ENCODE data around the gene S100A9. TPM values are rescaled to one million over a fixed set of nuclear protein-coding genes. Genes with fewer than 3 reads are reported as not detected.
A peak's percentile ranks its signal among the peaks of the same experiment; 100 is the strongest.

The S100A9 gene
- total and polyA plus RNA-seq, 2 of the 4 experiments (the other 2 are of a cell fraction) = not detected

DNA sequence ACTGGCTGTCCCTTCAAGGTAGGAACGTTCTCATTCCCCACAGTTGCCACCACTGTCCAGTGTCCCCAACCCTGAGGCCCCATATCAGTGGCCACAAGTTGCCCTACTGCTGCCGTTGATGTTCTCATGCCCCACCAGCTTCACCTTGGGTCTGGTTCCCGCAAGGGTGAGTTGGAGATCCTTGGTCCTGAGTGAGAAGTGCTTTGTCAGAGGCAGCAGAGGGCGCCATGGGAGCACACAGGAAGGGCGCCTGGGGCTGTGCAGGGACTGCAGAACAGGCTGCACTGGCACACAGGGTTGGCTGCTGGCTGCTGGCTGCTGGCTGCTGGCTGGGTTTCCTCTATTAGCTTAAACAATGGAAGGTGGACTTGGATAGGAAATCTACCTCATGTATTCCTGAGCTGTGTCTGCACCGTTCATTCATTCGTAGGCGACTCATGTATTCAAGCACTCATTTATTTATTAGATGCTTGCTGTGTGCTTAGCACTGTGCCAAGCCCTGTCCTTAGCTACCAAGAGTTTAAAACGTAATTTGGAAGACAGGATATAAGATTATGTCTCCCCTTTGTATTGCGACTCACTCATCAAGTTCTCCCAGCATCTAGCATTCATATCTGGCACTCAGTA is 2.1 kb upstream of the S100A9 start:
- no peak overlapping the region for H4K5ac ChIP-seq (ENCODE audit: low read depth, low read length)
- dilution Hi-C loops (cut with HindIII; ENCODE audit: low sequenced_read_pairs, unreplicated experiment) (no loop called here), in situ Hi-C loops (cut with MboI; ENCODE audit: low sequenced_read_pairs) (no loop called here), intact Hi-C loops (cut with micrococcal nuclease) (no loop called here)
- no peak overlapping the region for H3K56ac ChIP-seq (ENCODE audit: extremely low read depth, insufficient read depth, low read length)
- no peaks in the 10 kb centered on the region for H3K4me1 ChIP-seq (ENCODE audit: control insufficient read depth, insufficient read depth, low read length)
- H3K27ac ChIP-seq (ENCODE audit: insufficient read depth, low read length) = no peak overlapping the region
- no peaks in the 10 kb centered on the region for H3K9me3 ChIP-seq (ENCODE audit: control insufficient read depth, insufficient read depth, low read length)
- H4K20me1 ChIP-seq (ENCODE audit: insufficient read depth, low read length) = no peaks in the 10 kb centered on the region
- no peak overlapping the region for H3K23ac ChIP-seq (ENCODE audit: low read depth, low read length)
- H2BK5ac ChIP-seq (ENCODE audit: low read depth, low read length, poor library complexity, severe bottlenecking) = no peak overlapping the region
- WGBS, 2 experiments (ENCODE audit: extremely low coverage in 2 of 2, insufficient read length in 1 of 2) = 20% methylated on average over 2 of the region's 10 CpGs; no CpG with 5 or more reads in 1 of the 2 experiments
- H3K4me3 ChIP-seq (ENCODE audit: insufficient read depth, low read depth, low read length) = no peak overlapping the region
- no peak overlapping the region for H4K91ac ChIP-seq (ENCODE audit: insufficient read depth, low read depth, low read length)
- H3K9ac ChIP-seq (ENCODE audit: low read depth, low read length) = no peak overlapping the region
- ChIA-PET POLR2A (ENCODE audit: unreplicated experiment) (no interaction called here), CTCF (interaction anchor here (0.9 to 3.8 kb wide), 4 partner anchors 17 to 139 kb away, joined by 3 to 41 read pairs (median 4); no protein-coding TSS in a partner anchor)
- no peak overlapping the region for H3K4ac ChIP-seq (ENCODE audit: low read depth, low read length)
- H2AK9ac ChIP-seq (replicated peaks; ENCODE audit: low read depth, low read length, poor library complexity) = no peak overlapping the region
- no peak overlapping the region for H2AFZ ChIP-seq (replicated peaks; ENCODE audit: low read length, poor library complexity)
- TF ChIP-seq CTCF (conservative IDR thresholded peaks at IDR 0.05; ENCODE audit: low read depth, low read length) (peak; percentile 52), SMC3 (IDR thresholded peaks at IDR 0.05; ENCODE audit: low read depth, low read length) (peak; percentile 34; the same call in 1 of the 2 replicates), RAD21 (IDR thresholded peaks at IDR 0.05; ENCODE audit: low read length) (peak; percentile 54), ELK1 (IDR thresholded peaks at IDR 0.05; ENCODE audit: borderline replicate concordance, low read depth, low read length) (no peak), MAZ (IDR thresholded peaks at IDR 0.05; ENCODE audit: borderline replicate concordance, low read depth, low read length) (no peak)
- TF ChIP-seq, protein P1, sequence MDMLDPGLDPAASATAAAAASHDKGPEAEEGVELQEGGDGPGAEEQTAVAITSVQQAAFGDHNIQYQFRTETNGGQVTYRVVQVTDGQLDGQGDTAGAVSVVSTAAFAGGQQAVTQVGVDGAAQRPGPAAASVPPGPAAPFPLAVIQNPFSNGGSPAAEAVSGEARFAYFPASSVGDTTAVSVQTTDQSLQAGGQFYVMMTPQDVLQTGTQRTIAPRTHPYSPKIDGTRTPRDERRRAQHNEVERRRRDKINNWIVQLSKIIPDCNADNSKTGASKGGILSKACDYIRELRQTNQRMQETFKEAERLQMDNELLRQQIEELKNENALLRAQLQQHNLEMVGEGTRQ (IDR thresholded peaks at IDR 0.05; ENCODE audit: low read depth, low read length) = no peak
- ATAC-seq (ENCODE audit: low read depth) (peak; percentile 69), DNase-seq (peak; percentile 31)
- no peak overlapping the region for H2AK5ac ChIP-seq (ENCODE audit: low read depth, low read length)
- H3K9me1 ChIP-seq (ENCODE audit: insufficient read depth, low read length) = no peaks in the 10 kb centered on the region
- no peak overlapping the region for H4K8ac ChIP-seq (ENCODE audit: low read depth in 2 of 2, low read length in 2 of 2)
- H3K27me3 ChIP-seq (ENCODE audit: control insufficient read depth, insufficient read depth, low read length) = peaks cover 9% of the 10 kb centered on the region; the same call in 1 of the 2 replicates
- no peak overlapping the region for H2BK20ac ChIP-seq (ENCODE audit: low read depth, low read length)
- H3K14ac ChIP-seq (replicated peaks; ENCODE audit: low read depth, low read length) = no peak overlapping the region
- no TSS peak for BruUV-seq (replicated peaks)
- no peaks in the 10 kb centered on the region for H3K79me1 ChIP-seq (ENCODE audit: low read depth in 1 of 2, low read length in 2 of 2)
- no peak overlapping the region for H2BK15ac ChIP-seq (ENCODE audit: low read depth, low read length)
- H2BK120ac ChIP-seq (ENCODE audit: low read depth, low read length) = no peak overlapping the region
- H3K4me2 ChIP-seq (ENCODE audit: low read depth, low read length) = no peak overlapping the region
- no peak overlapping the region for H3K18ac ChIP-seq (ENCODE audit: low read depth, low read length)
- H3K36me3 ChIP-seq (ENCODE audit: control insufficient read depth, insufficient read depth, low read length) = no peaks in the 10 kb centered on the region
